Urinary bladder (tissue), 4 donors: ENCODE results near the gene JARID2. TPM values are rescaled to one million over a fixed set of nuclear protein-coding genes. Genes with fewer than 3 reads are reported as not detected.

Experiments used
- DNase-seq: peaks from one replicate; pipeline ENCODE4 v3.0.0-alpha.2; 2015; ENCODE audit errors: extremely low spot score
- H3K27ac ChIP-seq: one replicate; pipeline ENCODE4 v1.5.1; 2013; ENCODE audit warnings: low read depth, mild to moderate bottlenecking, moderate library complexity
- H3K36me3 ChIP-seq: one replicate; pipeline ENCODE4 v1.6.1; 2013; ENCODE audit warnings: mild to moderate bottlenecking, moderate library complexity; ENCODE audit not compliant: insufficient read depth
- H3K4me1 ChIP-seq: one replicate; pipeline ENCODE4 v1.6.1; 2013; ENCODE audit warnings: mild to moderate bottlenecking, moderate library complexity; ENCODE audit not compliant: insufficient read depth
- H3K4me3 ChIP-seq: one replicate; pipeline ENCODE4 v1.5.1; 2013; ENCODE audit warnings: low read depth, low read length
- WGBS: extraction: QIAGEN DNeasy Blood & Tissue Kit; methylation state at CpG from one replicate; pipeline ENCODE4 v1.1.7; 2013; 5-methylcytosine and 5-hydroxymethylcytosine counted together
- polyA plus RNA-seq: library from polyadenylated mRNA; stranded (reverse); fragments of 200-250 nt; gene quantifications from one replicate; pipeline ENCODE4 v1.2.3, GENCODE V29; 2013
- total RNA-seq: library from RNA; depleted of rRNA; stranded (reverse); fragments of >200 nt; gene quantifications from one replicate; pipeline ENCODE4 v1.2.3, GENCODE V29; 2014
- donor health status: healthy with polysubstance abuse.
- donor health status: healthy.

JARID2 gene
- total and polyA plus RNA-seq, 2 donors = 5.5 to 11.9 TPM

GRCh38 chr6:15324427-15324985 is 78.6 kb downstream of the JARID2 start:
- DNase-seq = no peak
- H3K4me1 ChIP-seq = peaks cover 5% of the 10 kb centered on the region
- 97% methylated on average over 8 of the region's 8 CpGs for WGBS
- no peak overlapping the region for H3K4me3 ChIP-seq
- H3K36me3 ChIP-seq = no peaks in the 10 kb centered on the region
- H3K27ac ChIP-seq = no peak overlapping the region

DNA sequence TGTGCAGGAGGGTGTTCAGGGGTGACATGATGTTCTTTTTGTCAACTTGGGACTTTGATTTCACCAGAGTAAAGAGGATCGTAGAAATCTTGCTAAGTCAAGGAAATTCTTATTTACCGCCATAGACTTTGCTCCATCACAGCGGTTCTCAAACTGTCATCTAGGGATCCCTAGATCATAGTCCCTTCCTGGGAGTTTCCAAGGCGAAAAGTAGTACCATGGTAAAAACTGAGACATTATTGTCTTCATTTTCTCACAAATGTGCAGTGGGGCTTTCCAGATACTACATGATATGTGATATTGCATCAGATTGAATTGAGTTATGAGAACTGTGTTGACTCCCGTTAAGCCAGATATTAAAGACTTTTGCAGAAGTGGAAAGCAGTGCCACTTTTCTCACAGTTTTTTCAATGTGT is 79.7 kb downstream of the JARID2 start:
- no peak for DNase-seq
- no peak overlapping the region for H3K4me3 ChIP-seq
- whole genome bisulfite sequencing = 94% methylated on average over 5 of the region's 5 CpGs
- H3K36me3 ChIP-seq = no peaks in the 10 kb centered on the region
- no peak overlapping the region for H3K27ac ChIP-seq
- peaks cover 5% of the 10 kb centered on the region for H3K4me1 ChIP-seq

DNA sequence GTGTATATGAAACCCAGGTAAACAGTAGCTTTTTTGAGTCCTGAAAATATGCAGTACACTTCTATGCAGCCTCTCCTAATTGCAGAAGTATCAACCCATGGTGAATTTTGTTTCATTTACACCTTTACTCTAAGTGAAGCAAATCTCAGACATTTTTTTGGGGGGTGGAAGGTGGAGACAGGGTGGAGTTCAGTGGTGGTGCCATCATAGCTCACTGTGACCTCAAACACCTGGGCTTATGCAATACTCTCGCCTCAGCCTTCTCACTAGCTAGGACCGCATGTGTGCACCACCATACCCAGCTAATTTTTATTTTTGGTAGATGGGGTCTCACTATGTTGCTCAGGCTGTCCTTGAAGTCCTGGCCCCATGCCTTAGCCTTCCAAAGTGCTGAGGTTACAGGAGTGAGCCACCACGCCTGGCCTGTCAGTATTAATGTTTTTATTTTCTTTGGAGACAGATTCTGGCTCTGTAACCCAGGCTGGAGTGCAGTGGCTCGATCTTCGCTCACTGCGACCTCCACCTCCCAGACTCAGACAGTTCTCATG is 80.3 kb downstream of the JARID2 start:
- H3K36me3 ChIP-seq = no peaks in the 10 kb centered on the region
- no peak overlapping the region for H3K27ac ChIP-seq
- H3K4me3 ChIP-seq = no peak overlapping the region
- WGBS = 96% methylated on average over 6 of the region's 6 CpGs
- no peak for DNase-seq
- H3K4me1 ChIP-seq = peaks cover 5% of the 10 kb centered on the region

- WGBS = 79% methylated on average over 7 of the region's 7 CpGs
- H3K36me3 ChIP-seq = no peaks in the 10 kb centered on the region
- DNase-seq = no peak
- H3K4me3 ChIP-seq = no peak overlapping the region
- no peak overlapping the region for H3K27ac ChIP-seq
- peaks cover 5% of the 10 kb centered on the region for H3K4me1 ChIP-seq
Observed at GRCh38 chr6:15327271-15327670, 81.4 kb downstream of the JARID2 start.

- DNase-seq = no peak
Observed at GRCh38 chr6:15329197-15329671, 83.4 kb downstream of the JARID2 start.

DNA sequence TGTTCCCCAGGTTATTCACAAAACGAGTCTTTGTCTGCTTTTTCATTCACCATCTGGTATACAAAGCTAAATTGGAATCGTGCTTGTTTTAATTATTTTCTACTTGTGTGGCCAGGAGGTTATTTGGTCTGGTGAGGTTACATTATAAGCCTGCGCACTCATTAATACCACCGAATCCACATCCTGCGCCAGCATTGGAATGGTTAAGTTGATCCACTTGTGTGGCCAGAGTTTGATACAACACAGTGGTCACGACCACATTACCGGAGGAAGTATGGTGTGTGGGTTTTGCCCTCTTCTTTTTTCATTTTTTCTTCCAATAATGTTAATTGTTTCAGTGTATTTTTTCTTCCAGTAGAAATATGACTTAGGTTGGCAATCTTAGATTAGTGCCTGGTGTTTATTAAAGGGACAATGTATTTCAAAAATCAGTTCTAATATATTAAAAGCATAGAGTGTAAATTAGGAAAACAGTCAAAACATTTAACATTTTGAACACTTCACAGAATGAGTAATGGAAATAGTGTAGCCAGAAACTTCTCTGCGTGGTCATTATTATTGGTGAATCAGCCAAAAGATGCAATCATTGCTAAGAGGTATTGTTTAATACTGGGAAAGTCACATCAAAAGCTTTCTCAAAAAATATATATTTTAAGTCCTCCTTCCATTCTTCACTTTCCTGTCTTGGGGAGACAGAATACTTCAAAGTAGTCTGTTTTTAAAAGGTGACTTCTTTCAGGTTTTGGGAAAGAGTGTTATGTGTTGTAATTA is 84.5 kb downstream of the JARID2 start:
- DNase-seq = no peak
- no peaks in the 10 kb centered on the region for H3K36me3 ChIP-seq
- H3K4me3 ChIP-seq = no peak overlapping the region
- peaks cover 5% of the 10 kb centered on the region for H3K4me1 ChIP-seq
- no peak overlapping the region for H3K27ac ChIP-seq
- 58% methylated on average over 8 of the region's 8 CpGs for WGBS

More at GRCh38 chr6:15329197-15329671, 83.4 kb downstream of the JARID2 start:
- 52% methylated on average over 4 of the region's 4 CpGs for WGBS
- Histone ChIP-seq H3K27ac (no peak overlapping the region), H3K36me3 (no peaks in the 10 kb centered on the region), H3K4me1 (peaks cover 3% of the 10 kb centered on the region), H3K4me3 (no peak overlapping the region)

DNA sequence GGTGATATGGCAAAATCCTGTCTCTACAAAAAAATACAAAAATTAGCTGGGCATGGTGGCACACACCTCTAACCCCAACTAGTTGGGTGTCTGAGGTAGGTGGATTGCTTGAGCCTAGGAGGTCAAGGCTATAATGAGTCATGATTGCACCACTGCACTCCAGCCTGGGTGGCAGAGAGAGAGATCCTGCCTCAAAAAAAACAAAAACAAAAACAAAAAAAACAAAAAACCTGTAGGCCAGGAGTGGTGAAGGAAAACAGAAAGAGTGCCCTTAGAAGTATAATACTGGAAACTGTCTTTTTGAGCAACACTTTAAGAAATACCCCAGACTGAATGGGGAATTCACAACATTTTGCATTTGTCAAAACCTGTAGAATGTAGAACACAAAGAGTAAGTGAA is 85.3 kb downstream of the JARID2 start:
- Histone ChIP-seq H3K4me1 (peaks cover 5% of the 10 kb centered on the region), H3K36me3 (no peaks in the 10 kb centered on the region), H3K27ac (no peak overlapping the region), H3K4me3 (no peak overlapping the region)
- no peak for DNase-seq

- 92% methylated on average over 13 of the region's 13 CpGs for WGBS
- Histone ChIP-seq H3K4me1 (peaks cover 5% of the 10 kb centered on the region), H3K36me3 (no peaks in the 10 kb centered on the region), H3K27ac (no peak overlapping the region), H3K4me3 (no peak overlapping the region)
- no peak for DNase-seq
Observed at GRCh38 chr6:15331629-15332251, 85.9 kb downstream of the JARID2 start.

GRCh38 chr6:15332446-15332845 is 86.6 kb downstream of the JARID2 start:
- no peak for DNase-seq
- Histone ChIP-seq H3K4me1 (peaks cover 5% of the 10 kb centered on the region), H3K27ac (peak overlapping the region; percentile 18), H3K36me3 (no peaks in the 10 kb centered on the region), H3K4me3 (no peak overlapping the region)
- 68% methylated on average over 2 of the region's 2 CpGs for WGBS

DNA sequence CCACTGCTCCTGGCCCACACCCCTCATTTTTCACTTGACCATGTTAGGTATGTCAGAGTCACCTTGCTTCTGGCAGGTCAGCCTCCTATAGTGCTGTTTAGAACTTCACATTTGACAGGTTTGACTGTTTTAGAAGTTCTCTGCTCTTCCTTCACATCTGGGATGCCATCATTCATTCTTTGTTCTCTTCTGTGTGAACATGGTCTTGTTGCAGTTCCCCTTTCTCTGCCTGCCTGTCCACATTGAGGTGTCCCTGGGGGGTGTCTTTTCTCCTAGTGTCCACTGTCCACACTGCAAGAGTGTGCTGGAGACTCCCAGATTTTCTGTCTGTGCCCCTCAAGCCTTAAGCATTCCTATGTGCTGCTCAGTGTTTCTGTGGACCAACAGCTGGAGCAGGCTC is 89.5 kb downstream of the JARID2 start:
- Histone ChIP-seq H3K4me3 (no peak overlapping the region), H3K27ac (no peak overlapping the region), H3K36me3 (no peaks in the 10 kb centered on the region), H3K4me1 (peaks cover 3% of the 10 kb centered on the region)
- DNase-seq = no peak

DNA sequence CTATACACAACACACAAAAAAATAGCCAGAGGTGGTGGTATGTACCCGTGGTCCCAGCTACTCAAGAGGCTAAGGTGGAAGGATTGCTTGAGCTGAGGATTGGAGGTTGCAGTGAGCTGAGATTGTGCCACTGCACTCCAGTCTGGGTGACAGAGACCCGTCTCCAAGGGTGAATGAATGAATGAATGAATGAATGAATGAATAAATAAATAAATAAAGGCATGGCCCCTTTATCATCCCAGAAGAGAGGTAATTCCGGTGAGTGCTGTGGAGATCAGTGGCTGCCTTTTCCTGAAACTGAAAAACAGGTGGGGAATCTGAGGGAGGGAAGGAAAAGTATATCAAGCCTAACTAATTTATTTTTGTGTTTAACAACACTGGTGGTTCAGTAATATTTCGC is 90.0 kb downstream of the JARID2 start:
- H3K4me3 ChIP-seq = no peak overlapping the region
- WGBS = 92% methylated on average over 4 of the region's 4 CpGs
- no peak overlapping the region for H3K27ac ChIP-seq
- no peaks in the 10 kb centered on the region for H3K36me3 ChIP-seq
- no peak for DNase-seq
- peaks cover 3% of the 10 kb centered on the region for H3K4me1 ChIP-seq

- Histone ChIP-seq H3K4me3 (no peak overlapping the region), H3K4me1 (peaks cover 3% of the 10 kb centered on the region), H3K36me3 (no peaks in the 10 kb centered on the region), H3K27ac (no peak overlapping the region)
- 82% methylated on average over 9 of the region's 9 CpGs for WGBS
- DNase-seq = no peak
Observed at GRCh38 chr6:15336900-15337560, 91.2 kb downstream of the JARID2 start.

DNA sequence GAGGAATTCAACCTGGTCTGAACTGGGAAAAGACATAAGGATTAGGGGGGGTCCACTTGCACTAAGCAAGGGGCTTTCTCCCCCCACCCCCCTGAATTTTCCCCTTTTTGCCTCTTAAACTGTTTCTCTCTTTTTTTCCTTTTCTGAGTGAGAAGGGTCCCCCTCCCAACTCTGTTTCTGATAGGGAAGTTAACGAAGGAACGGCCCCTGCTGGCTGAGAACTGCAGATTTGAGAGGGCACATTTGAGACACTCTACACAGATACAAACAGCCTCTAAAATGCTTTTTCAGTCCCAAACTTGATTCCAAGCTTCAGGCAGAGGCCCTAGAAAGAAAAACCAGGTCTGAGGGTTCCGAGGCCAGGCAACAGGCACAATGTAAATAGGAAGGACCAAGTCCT is 91.7 kb downstream of the JARID2 start:
- Histone ChIP-seq H3K4me3 (no peak overlapping the region), H3K4me1 (peaks cover 3% of the 10 kb centered on the region), H3K27ac (no peak overlapping the region), H3K36me3 (no peaks in the 10 kb centered on the region)
- DNase-seq = no peak
- WGBS = 91% methylated on average over 3 of the region's 3 CpGs
